HEK293 (cell line): ENCODE results near the gene KSR1.

Experiments
- CTCF ChIA-PET: fragments of 350-600 bp; formaldehyde crosslinking; extraction: SDS; loops from one replicate; lab custom pipeline; 2021; ENCODE audit warnings: antibody characterized with exemption; lab: Yijun Ruan, JAX
- POLR2A ChIA-PET: fragments of 300-600 bp; formaldehyde crosslinking; extraction: SDS; loops from one replicate; lab custom pipeline; 2020; ENCODE audit warnings: antibody characterized with exemption, inconsistent platforms; lab: Yijun Ruan, JAX
- H3K27ac ChIP-seq: fragments of 200-500 bp; sonication (Bioruptor generic); 2 replicates; pipeline ENCODE4 v1.5.1; 2014; ENCODE audit warnings: low read depth, low read length, control low read depth, inconsistent platforms; ENCODE audit errors: extremely low read depth
- H3K36me3 ChIP-seq, 2 experiments: fragments of 200-500 bp in 1 of 2; sonication (Bioruptor generic) in 1 of 2; 1 replicate in 1 of 2; 2 replicates in 1 of 2; pipeline ENCODE4 v1.5.1; 2014 to 2017; ENCODE audit warnings: inconsistent platforms in 2 of 2, low read length in 2 of 2; ENCODE audit not compliant: control insufficient read depth in 2 of 2, insufficient read depth in 1 of 2
- H3K4me1 ChIP-seq: fragments of 200-500 bp; sonication (Bioruptor generic); 2 replicates; pipeline ENCODE4 v1.5.1; 2014; ENCODE audit warnings: mild to moderate bottlenecking, low read length, inconsistent platforms; ENCODE audit not compliant: control insufficient read depth, insufficient read depth
- H3K4me3 ChIP-seq: 2 replicates; pipeline ENCODE4 v1.5.1; 2011; ENCODE audit warnings: low read depth, mild to moderate bottlenecking, control low read depth, low read length, moderate library complexity
- H3K9me3 ChIP-seq: fragments of 200-500 bp; sonication (Bioruptor generic); 2 replicates; pipeline ENCODE4 v1.5.1; 2014; ENCODE audit warnings: low read depth, low read length, inconsistent platforms; ENCODE audit not compliant: control insufficient read depth, insufficient read depth
- GLIS2 ChIP-seq: fragments of 450-650 bp; formaldehyde crosslinking; IDR thresholded peaks from 2 replicates; pipeline ENCODE4 v1.5.1; 2016; ENCODE audit warnings: missing biosample characterization, missing genetic modification characterization
- MZF1 ChIP-seq: fragments of 450-650 bp; formaldehyde crosslinking; IDR thresholded peaks from 2 replicates; pipeline ENCODE4 v1.5.1; 2017; ENCODE audit warnings: missing biosample characterization, missing genetic modification characterization, borderline replicate concordance
- RBAK ChIP-seq: fragments of 450-650 bp; formaldehyde crosslinking; IDR thresholded peaks from 2 replicates; pipeline ENCODE4 v1.5.1; 2016; ENCODE audit warnings: missing biosample characterization, missing genetic modification characterization
- YY2 ChIP-seq: fragments of 450-650 bp; formaldehyde crosslinking; IDR thresholded peaks from 2 replicates; pipeline ENCODE4 v1.5.1; 2016; ENCODE audit warnings: missing biosample characterization, missing genetic modification characterization
- ZBTB8A ChIP-seq: fragments of 450-650 bp; formaldehyde crosslinking; IDR thresholded peaks from 2 replicates; pipeline ENCODE4 v1.5.1; 2016; ENCODE audit warnings: missing biosample characterization, missing genetic modification characterization
- ZNF138 ChIP-seq: fragments of 450-650 bp; formaldehyde crosslinking; IDR thresholded peaks from 2 replicates; pipeline ENCODE4 v1.5.1; 2016; ENCODE audit warnings: missing biosample characterization, missing genetic modification characterization, borderline replicate concordance
- ZNF239 ChIP-seq: fragments of 450-650 bp; formaldehyde crosslinking; IDR thresholded peaks from 2 replicates; pipeline ENCODE4 v1.5.1; 2016; ENCODE audit warnings: missing biosample characterization, missing genetic modification characterization
- ZNF274 ChIP-seq, 2 experiments: fragments of 200-500 bp in 1 of 2; fragments of 450-650 bp in 1 of 2; sonication (Bioruptor generic) in 1 of 2; formaldehyde crosslinking in 1 of 2; IDR thresholded peaks; 2 replicates each; pipeline versions ENCODE4 v1.5.1 to v1.6.1; 2014 to 2016; ENCODE audit warnings: borderline replicate concordance in 1 of 2, inconsistent platforms in 1 of 2, low read length in 1 of 2, missing biosample characterization in 1 of 2, missing genetic modification characterization in 1 of 2
- ZNF555 ChIP-seq: fragments of 450-650 bp; formaldehyde crosslinking; conservative IDR thresholded peaks from 2 replicates; pipeline ENCODE4 v1.5.1; 2017; ENCODE audit warnings: missing biosample characterization, mild to moderate bottlenecking, missing genetic modification characterization, inconsistent platforms
- ZNF600 ChIP-seq: fragments of 450-650 bp; formaldehyde crosslinking; IDR thresholded peaks from 2 replicates; pipeline ENCODE4 v1.5.1; 2016; ENCODE audit warnings: missing biosample characterization, missing genetic modification characterization
- ZNF670 ChIP-seq: fragments of 450-650 bp; formaldehyde crosslinking; IDR thresholded peaks from 2 replicates; pipeline ENCODE4 v1.5.1; 2016; ENCODE audit warnings: missing biosample characterization, missing genetic modification characterization, low read depth
- TF ChIP-seq, protein P1 (sequence below): fragments of 450-650 bp; IDR thresholded peaks from 2 replicates; pipeline ENCODE4 v1.5.1; 2018; ENCODE audit warnings: missing biosample characterization, missing genetic modification characterization
- TF ChIP-seq, protein P2 (sequence below): fragments of 450-650 bp; formaldehyde crosslinking; IDR thresholded peaks from 2 replicates; pipeline ENCODE4 v1.5.1; 2017; ENCODE audit warnings: missing biosample characterization, missing genetic modification characterization
- TF ChIP-seq, protein P3 (sequence below): fragments of 450-650 bp; formaldehyde crosslinking; IDR thresholded peaks from 2 replicates; pipeline ENCODE4 v1.5.1; 2016; ENCODE audit warnings: missing biosample characterization, missing genetic modification characterization, borderline replicate concordance
- TF ChIP-seq, protein P4 (sequence below): fragments of 450-650 bp; formaldehyde crosslinking; IDR thresholded peaks from 2 replicates; pipeline ENCODE4 v1.5.1; 2017; ENCODE audit warnings: missing biosample characterization, missing genetic modification characterization

Gene KSR1

DNA sequence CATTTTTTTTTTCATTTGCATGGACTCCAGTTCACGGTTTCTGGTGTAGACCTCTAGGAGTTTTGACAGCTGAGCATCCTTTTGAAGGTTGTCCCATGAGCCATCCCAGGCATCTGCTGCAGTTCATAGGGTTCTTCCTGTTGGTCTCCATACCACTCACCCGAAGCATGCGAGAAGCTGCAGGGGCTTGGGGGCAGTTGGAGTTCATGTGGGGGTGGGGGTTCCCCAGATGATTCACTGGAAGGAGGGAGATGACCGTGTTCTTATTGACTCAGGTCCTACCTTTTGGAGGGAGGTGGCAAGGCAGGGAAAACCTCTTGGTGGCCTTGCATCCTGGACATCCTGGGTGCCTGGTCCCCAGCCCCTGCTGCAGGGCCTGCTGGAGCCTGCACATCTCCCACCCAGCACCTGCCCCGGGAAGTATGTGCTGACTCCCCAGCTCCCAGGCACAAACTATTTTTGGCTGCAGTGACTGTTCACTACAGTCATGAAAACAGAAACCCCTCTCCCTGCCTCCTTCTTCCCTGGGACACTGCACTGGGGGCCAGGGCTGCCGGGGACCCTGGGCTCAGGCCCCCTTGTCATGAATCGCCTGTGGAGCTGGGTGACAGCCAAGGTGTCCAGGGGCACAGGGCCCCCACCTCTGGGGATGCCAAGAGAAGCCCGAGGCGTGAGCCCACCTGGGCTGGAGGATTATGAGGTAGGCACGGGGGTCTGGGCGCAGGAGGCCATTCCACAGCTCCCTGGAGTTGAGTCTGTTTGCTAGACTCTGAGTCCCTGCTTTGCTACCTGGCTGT is 109.8 kb downstream of the KSR1 start:
- Histone ChIP-seq H3K4me1 (0 out of 2 replicates have a peak, but pooled peaks cover 2% of the 10 kb centered on the region), H3K27ac (no peak overlapping the region), H3K9me3 (no peaks in the 10 kb centered on the region)
- POLR2A ChIA-PET: no interaction called here
- TF ChIP-seq ZNF274 (IDR thresholded peaks at IDR 0.05; ENCODE audit: low read length) (no peak), ZNF274 (tag by site-specific recombination; IDR thresholded peaks at IDR 0.05; ENCODE audit: borderline replicate concordance) (no peak), GLIS2 (tag by site-specific recombination) (peak; percentile 40; the same call in 1 of the 2 replicates), ZNF138 (no peak), ZNF239 (tag by site-specific recombination) (no peak)
- TF ChIP-seq, protein P1, sequence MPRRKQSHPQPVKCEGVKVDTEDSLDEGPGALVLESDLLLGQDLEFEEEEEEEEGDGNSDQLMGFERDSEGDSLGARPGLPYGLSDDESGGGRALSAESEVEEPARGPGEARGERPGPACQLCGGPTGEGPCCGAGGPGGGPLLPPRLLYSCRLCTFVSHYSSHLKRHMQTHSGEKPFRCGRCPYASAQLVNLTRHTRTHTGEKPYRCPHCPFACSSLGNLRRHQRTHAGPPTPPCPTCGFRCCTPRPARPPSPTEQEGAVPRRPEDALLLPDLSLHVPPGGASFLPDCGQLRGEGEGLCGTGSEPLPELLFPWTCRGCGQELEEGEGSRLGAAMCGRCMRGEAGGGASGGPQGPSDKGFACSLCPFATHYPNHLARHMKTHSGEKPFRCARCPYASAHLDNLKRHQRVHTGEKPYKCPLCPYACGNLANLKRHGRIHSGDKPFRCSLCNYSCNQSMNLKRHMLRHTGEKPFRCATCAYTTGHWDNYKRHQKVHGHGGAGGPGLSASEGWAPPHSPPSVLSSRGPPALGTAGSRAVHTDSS (tag by site-specific recombination): no peak
- TF ChIP-seq, all 188 proteins: peak for 1
- CTCF ChIA-PET: interaction anchor here (0.7 to 4.9 kb wide), 5 partner anchors 13 to 153 kb away, joined by 3 to 39 read pairs (median 4); no protein-coding TSS in a partner anchor
- Histone ChIP-seq H3K4me3 (no peak overlapping the region), H3K36me3 (peaks cover 0 to 4% of the 10 kb centered on the region in 2 experiments; a peak in 1 of 3 replicates)

DNA sequence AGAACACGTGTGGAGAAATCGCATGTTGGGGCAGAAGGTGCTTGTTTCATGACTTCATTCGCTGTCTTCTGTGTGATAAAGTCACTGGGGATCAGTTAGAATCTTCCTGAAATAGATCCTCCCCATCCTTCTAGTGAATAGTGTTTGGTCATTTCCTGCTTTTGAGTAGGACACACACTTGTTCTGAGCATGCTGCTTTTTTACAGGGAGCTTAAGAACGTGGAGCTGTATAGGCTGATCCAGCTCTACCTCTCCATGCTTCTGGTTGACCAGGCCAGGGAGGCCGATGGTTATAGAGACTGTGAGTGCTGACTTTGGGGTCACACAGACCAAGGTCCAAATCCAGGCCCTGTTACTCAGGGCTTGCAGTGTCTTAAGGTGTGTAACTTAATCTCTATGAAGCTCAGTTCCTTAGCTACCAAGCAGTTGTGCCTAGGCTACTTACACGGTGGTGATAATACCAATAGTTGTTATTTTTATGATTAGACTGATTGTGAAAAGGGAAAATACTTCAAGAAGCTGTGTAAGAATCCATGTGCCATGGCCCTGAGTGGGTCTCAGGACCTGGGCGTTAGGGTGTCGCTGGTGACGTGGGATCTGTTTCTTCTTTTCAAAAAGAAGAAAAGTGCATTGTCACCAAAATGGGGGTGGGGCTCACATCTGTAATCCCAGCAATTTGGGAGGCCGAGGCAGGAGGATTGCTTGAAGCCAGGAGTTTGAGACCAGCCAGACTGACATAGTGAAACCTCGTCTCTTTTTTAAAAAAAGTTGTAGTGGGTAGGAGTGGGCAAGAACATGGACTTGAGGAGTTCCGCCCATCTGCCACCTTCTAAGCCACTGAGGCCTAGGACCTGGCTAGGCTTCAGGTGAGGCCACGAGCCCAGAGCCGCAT is 110.7 kb downstream of the KSR1 start:
- TF ChIP-seq, protein P2, sequence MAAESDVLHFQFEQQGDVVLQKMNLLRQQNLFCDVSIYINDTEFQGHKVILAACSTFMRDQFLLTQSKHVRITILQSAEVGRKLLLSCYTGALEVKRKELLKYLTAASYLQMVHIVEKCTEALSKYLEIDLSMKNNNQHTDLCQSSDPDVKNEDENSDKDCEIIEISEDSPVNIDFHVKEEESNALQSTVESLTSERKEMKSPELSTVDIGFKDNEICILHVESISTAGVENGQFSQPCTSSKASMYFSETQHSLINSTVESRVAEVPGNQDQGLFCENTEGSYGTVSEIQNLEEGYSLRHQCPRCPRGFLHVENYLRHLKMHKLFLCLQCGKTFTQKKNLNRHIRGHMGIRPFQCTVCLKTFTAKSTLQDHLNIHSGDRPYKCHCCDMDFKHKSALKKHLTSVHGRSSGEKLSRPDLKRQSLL (tag by site-specific recombination): no peak
- TF ChIP-seq, protein P3, sequence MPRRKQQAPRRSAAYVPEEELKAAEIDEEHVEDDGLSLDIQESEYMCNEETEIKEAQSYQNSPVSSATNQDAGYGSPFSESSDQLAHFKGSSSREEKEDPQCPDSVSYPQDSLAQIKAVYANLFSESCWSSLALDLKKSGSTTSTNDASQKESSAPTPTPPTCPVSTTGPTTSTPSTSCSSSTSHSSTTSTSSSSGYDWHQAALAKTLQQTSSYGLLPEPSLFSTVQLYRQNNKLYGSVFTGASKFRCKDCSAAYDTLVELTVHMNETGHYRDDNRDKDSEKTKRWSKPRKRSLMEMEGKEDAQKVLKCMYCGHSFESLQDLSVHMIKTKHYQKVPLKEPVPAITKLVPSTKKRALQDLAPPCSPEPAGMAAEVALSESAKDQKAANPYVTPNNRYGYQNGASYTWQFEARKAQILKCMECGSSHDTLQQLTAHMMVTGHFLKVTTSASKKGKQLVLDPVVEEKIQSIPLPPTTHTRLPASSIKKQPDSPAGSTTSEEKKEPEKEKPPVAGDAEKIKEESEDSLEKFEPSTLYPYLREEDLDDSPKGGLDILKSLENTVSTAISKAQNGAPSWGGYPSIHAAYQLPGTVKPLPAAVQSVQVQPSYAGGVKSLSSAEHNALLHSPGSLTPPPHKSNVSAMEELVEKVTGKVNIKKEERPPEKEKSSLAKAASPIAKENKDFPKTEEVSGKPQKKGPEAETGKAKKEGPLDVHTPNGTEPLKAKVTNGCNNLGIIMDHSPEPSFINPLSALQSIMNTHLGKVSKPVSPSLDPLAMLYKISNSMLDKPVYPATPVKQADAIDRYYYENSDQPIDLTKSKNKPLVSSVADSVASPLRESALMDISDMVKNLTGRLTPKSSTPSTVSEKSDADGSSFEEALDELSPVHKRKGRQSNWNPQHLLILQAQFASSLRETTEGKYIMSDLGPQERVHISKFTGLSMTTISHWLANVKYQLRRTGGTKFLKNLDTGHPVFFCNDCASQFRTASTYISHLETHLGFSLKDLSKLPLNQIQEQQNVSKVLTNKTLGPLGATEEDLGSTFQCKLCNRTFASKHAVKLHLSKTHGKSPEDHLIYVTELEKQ (tag by site-specific recombination): no peak
- no peak overlapping the region for H3K4me3 ChIP-seq
- H3K36me3 ChIP-seq: no peaks in the 10 kb centered on the region
- 0 out of 2 replicates have a peak, but pooled peaks cover 2% of the 10 kb centered on the region for H3K4me1 ChIP-seq
- POLR2A ChIA-PET: no interaction called here
- no peak overlapping the region for H3K27ac ChIP-seq
- CTCF ChIA-PET: interaction anchor here (1.3 to 4.9 kb wide), 5 partner anchors 11 to 68 kb away, joined by 3 to 39 read pairs (median 4); no protein-coding TSS in a partner anchor
- H3K9me3 ChIP-seq: no peaks in the 10 kb centered on the region

DNA sequence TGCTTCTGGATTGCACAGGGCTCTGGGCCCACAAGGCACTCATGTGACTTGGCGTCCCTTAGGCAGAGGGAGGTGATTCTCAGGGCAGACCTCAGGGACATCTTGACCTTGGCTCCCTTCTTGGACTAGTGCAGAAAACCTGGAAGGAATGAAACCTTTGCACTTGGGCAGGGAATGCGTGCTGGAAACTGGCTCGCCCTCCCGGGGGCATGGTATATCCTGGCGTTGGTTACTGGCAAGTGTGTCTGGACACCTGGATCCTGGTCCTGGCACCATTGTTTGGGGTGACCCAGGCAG is 111.3 kb downstream of the KSR1 start:
- Histone ChIP-seq H3K4me1 (peaks cover 2% of the 10 kb centered on the region; the same call in 1 of the 2 replicates), H3K9me3 (no peaks in the 10 kb centered on the region), H3K4me3 (no peak overlapping the region), H3K36me3 (no peaks in the 10 kb centered on the region), H3K27ac (no peak overlapping the region)
- POLR2A ChIA-PET: no interaction called here
- CTCF ChIA-PET: interaction anchor here (1.1 to 4.9 kb wide), 5 partner anchors 10 to 68 kb away, joined by 3 to 39 read pairs (median 4); no protein-coding TSS in a partner anchor
- TF ChIP-seq YY2 (tag by site-specific recombination): no peak
- TF ChIP-seq ZNF670 (tag by site-specific recombination): no peak
- TF ChIP-seq, protein P4, sequence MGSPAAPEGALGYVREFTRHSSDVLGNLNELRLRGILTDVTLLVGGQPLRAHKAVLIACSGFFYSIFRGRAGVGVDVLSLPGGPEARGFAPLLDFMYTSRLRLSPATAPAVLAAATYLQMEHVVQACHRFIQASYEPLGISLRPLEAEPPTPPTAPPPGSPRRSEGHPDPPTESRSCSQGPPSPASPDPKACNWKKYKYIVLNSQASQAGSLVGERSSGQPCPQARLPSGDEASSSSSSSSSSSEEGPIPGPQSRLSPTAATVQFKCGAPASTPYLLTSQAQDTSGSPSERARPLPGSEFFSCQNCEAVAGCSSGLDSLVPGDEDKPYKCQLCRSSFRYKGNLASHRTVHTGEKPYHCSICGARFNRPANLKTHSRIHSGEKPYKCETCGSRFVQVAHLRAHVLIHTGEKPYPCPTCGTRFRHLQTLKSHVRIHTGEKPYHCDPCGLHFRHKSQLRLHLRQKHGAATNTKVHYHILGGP (tag by site-specific recombination): no peak
- TF ChIP-seq ZBTB8A (tag by site-specific recombination): no peak
- no peak for TF ChIP-seq ZNF555 (tag by site-specific recombination)
- TF ChIP-seq MZF1 (tag by site-specific recombination): no peak
- no peak for TF ChIP-seq ZNF600
- TF ChIP-seq, protein P2 (tag by site-specific recombination): no peak
- no peak for TF ChIP-seq RBAK (tag by site-specific recombination)
